Breast epithelium (tissue), 3 donors: ENCODE data around the gene NR3C1.

Experiments
- CTCF ChIP-seq, 3 donors: fragments of 450-650 bp; IDR thresholded peaks; one replicate each; pipeline ENCODE4 v1.5.1; 2016 to 2017; ENCODE audit warnings: antibody characterized with exemption in 3 of 3, mild to moderate bottlenecking in 3 of 3, moderate library complexity in 3 of 3
- POLR2AphosphoS5 ChIP-seq, 3 donors: sonication (generic); formaldehyde crosslinking; IDR thresholded peaks; one replicate each; pipeline ENCODE4 v1.6.1; 2017; ENCODE audit warnings: antibody characterized with exemption in 3 of 3

GRCh38 chr5:143376911-143377813 lies 26.3 kb downstream of the NR3C1 start:
- TF ChIP-seq CTCF (IDR thresholded peaks at IDR 0.05) (no peak), POLR2AphosphoS5 (IDR thresholded peaks at IDR 0.05) (no peak)
